Parathyroid adenoma (tissue), 2 donors: ENCODE results near the gene CXorf38.

Experiments used
- H2AFZ ChIP-seq: fragments of 300-600 bp; sonication (generic); one replicate; pipeline ENCODE4 v1.7.0; 2017; ENCODE audit warnings: antibody characterized with exemption, mild to moderate bottlenecking
- H3K27ac ChIP-seq: fragments of 300-600 bp; sonication (generic); one replicate; pipeline ENCODE4 v1.7.0; 2017
- H3K27me3 ChIP-seq: fragments of 300-600 bp; sonication (generic); one replicate; pipeline ENCODE4 v1.7.0; 2017; ENCODE audit warnings: low read length; ENCODE audit not compliant: control insufficient read depth, insufficient read depth
- H3K36me3 ChIP-seq: fragments of 300-600 bp; sonication (generic); one replicate; pipeline ENCODE4 v1.7.0; 2017; ENCODE audit warnings: low read length; ENCODE audit not compliant: control insufficient read depth, insufficient read depth
- H3K4me1 ChIP-seq: fragments of 300-600 bp; sonication (generic); one replicate; pipeline ENCODE4 v1.7.0; 2017; ENCODE audit warnings: control low read depth
- H3K4me2 ChIP-seq: fragments of 300-600 bp; sonication (generic); one replicate; pipeline ENCODE4 v1.7.0; 2017; ENCODE audit warnings: low read length
- H3K4me3 ChIP-seq: fragments of 300-600 bp; sonication (generic); one replicate; pipeline ENCODE4 v1.7.0; 2017; ENCODE audit warnings: low read depth, low read length
- H3K79me2 ChIP-seq: fragments of 300-600 bp; sonication (generic); one replicate; pipeline ENCODE4 v1.7.0; 2017; ENCODE audit warnings: control low read depth
- H3K9ac ChIP-seq: fragments of 300-600 bp; sonication (generic); one replicate; pipeline ENCODE4 v1.7.0; 2017; ENCODE audit warnings: mild to moderate bottlenecking
- H3K9me3 ChIP-seq: fragments of 300-600 bp; sonication (generic); one replicate; pipeline ENCODE4 v1.7.0; 2017; ENCODE audit warnings: low read length; ENCODE audit not compliant: control insufficient read depth
- TF ChIP-seq, protein P1 (sequence below): fragments of 300-600 bp; sonication (generic); IDR thresholded peaks from one replicate; pipeline ENCODE4 v1.7.0; 2017; ENCODE audit warnings: antibody characterized with exemption, mild to moderate bottlenecking
- donor health status: primary hyperparathyroidism.

CXorf38 gene

DNA sequence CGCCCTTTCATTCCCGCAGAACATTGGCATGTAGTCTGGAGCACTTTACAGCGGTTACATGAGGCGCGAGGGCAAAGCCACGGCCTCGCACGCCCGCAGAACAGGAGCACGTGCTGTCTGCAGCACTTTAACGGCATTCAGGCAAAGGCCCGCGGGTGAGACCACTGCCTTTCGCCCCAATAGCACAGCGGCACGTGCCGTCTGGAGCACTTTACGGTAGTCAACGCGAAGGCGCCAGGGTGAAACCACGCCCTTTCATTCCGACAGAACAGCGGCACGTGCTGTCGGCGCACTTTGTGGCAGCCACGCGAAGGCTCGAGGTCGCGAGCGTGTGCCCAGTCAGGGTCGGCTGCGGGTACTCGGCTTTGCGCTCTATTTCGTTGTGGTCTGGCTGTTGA lies 24.2 kb downstream of the CXorf38 start, which contains the start of gene MPC1L:
Gene MPC1L, plus strand, starts transcription at position 290 of the 398 bp plus-strand sequence. CDS start 138 bp downstream, outside the sequence.
- no peak within 1 kb of the TSS for H2AFZ ChIP-seq
- no peaks in the 10 kb centered on the region for H3K9me3 ChIP-seq
- TF ChIP-seq, protein P1, sequence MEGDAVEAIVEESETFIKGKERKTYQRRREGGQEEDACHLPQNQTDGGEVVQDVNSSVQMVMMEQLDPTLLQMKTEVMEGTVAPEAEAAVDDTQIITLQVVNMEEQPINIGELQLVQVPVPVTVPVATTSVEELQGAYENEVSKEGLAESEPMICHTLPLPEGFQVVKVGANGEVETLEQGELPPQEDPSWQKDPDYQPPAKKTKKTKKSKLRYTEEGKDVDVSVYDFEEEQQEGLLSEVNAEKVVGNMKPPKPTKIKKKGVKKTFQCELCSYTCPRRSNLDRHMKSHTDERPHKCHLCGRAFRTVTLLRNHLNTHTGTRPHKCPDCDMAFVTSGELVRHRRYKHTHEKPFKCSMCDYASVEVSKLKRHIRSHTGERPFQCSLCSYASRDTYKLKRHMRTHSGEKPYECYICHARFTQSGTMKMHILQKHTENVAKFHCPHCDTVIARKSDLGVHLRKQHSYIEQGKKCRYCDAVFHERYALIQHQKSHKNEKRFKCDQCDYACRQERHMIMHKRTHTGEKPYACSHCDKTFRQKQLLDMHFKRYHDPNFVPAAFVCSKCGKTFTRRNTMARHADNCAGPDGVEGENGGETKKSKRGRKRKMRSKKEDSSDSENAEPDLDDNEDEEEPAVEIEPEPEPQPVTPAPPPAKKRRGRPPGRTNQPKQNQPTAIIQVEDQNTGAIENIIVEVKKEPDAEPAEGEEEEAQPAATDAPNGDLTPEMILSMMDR: no peak
- no peak within 1 kb of the TSS for H3K4me2 ChIP-seq
- H3K27me3 ChIP-seq: no peaks in the 10 kb centered on the region
- no peak within 1 kb of the TSS for H3K9ac ChIP-seq
- no peaks in the 10 kb centered on the region for H3K79me2 ChIP-seq
- H3K27ac ChIP-seq: no peak within 1 kb of the TSS
- no peak within 1 kb of the TSS for H3K4me3 ChIP-seq
- no peaks in the 10 kb centered on the region for H3K4me1 ChIP-seq
- no peaks in the 10 kb centered on the region for H3K36me3 ChIP-seq

DNA sequence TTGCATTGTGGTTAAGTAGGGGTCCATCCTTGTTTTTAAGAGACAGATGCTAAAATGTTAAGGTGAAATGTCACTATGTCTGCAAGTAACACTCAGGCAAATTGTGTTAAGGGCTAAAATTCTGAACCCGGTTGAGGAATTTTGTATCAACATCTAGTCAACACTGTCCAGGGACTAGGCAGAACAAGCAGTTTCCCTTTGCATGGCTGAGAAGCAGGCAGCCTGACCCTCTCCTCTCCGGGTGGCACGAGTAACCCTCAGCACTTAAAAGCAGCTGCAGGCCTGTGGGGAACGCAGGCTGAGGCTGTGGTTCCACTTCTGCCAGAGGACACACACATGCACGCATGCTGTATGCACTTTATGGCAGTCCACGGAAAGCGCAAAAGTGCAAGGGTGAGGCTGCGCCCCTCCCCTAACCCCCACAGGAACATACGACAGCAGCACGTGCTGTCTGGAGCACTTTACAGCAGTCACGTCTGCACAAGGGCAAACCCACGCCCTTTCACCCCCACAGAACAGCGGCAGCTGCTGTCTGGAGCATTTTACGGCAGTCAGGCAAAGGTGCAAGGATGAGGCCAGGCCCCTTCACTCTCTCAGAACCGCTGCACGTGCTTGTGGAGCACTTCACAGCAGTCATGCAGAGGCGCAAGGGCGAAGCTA lies 24.8 kb downstream of the CXorf38 start:
- no peak overlapping the region for H3K4me2 ChIP-seq

DNA sequence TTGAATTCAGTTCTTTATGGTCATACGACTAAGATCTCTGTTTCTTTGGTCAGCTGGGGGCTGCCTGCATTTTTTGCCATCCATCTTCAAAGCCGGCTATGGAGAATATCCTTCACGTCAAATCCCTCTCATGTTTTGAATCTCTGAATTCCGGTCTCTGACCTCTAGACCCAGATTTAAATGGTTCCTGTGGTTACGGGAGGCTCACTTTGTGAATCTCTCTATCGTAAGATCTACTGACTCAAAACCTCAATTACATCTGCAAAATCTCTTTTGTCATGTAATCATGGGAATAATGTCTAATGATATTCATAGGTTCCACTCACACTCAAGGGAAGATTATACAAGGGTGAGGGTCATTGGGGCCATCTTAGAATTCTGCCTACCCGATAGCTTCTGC lies 29.8 kb downstream of the CXorf38 start:
- no peak overlapping the region for H2AFZ ChIP-seq
- no peak overlapping the region for H3K4me3 ChIP-seq
- no peaks in the 10 kb centered on the region for H3K36me3 ChIP-seq
- H3K4me2 ChIP-seq: no peak overlapping the region
- TF ChIP-seq, protein P1: no peak
- no peaks in the 10 kb centered on the region for H3K79me2 ChIP-seq
- H3K27ac ChIP-seq: no peak overlapping the region
- no peak overlapping the region for H3K9ac ChIP-seq
- H3K4me1 ChIP-seq: no peaks in the 10 kb centered on the region
- H3K27me3 ChIP-seq: no peaks in the 10 kb centered on the region
- no peaks in the 10 kb centered on the region for H3K9me3 ChIP-seq

More for the DNA sequence above, 24.8 kb downstream of the CXorf38 start:
- no peak overlapping the region for H3K9ac ChIP-seq
- TF ChIP-seq, protein P1: no peak
- no peak overlapping the region for H3K27ac ChIP-seq
- no peaks in the 10 kb centered on the region for H3K4me1 ChIP-seq
- no peaks in the 10 kb centered on the region for H3K36me3 ChIP-seq
- no peak overlapping the region for H2AFZ ChIP-seq
- H3K4me3 ChIP-seq: no peak overlapping the region
- H3K27me3 ChIP-seq: no peaks in the 10 kb centered on the region
- no peaks in the 10 kb centered on the region for H3K9me3 ChIP-seq
- H3K79me2 ChIP-seq: no peaks in the 10 kb centered on the region

DNA sequence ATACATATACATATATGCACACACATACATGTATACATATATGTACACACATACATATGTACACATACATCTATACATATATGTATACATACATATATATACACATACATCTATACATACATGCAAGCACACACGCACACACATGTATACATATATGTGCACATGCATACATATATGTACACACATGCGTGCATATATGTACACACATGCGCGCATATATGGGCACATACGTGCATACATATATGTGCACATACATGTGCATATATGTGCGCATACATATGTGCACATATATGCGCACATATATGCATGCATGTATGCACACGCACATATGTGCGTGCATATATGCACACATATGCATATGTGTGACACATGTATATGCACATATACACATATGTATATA lies 31.4 kb downstream of the CXorf38 start:
- Histone ChIP-seq H3K79me2 (no peaks in the 10 kb centered on the region), H3K4me3 (no peak overlapping the region), H3K4me1 (no peaks in the 10 kb centered on the region), H2AFZ (no peak overlapping the region), H3K4me2 (no peak overlapping the region), H3K27me3 (no peaks in the 10 kb centered on the region), H3K9me3 (no peaks in the 10 kb centered on the region), H3K27ac (no peak overlapping the region), H3K36me3 (no peaks in the 10 kb centered on the region), H3K9ac (no peak overlapping the region)
- TF ChIP-seq, protein P1: no peak

DNA sequence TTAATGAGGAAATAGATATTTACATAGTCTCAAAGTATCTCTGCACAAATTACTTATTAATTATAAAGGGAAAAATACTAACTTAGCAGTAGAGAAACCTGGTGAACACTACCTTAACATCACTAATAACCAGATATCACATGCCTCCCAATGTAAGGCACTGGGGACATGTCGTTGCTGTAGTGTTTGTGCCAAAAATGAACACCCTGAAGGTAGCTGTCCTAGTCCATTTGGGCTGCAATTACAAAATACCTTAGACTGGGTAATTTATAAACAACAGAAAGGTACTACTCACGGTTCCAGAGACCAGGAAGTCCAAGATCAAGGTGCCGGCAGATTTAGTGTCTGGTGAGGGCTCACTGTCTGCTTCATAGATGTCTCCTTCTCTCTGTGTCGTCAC lies 34.9 kb downstream of the CXorf38 start:
- Histone ChIP-seq H3K4me1 (no peaks in the 10 kb centered on the region), H3K36me3 (no peaks in the 10 kb centered on the region), H3K79me2 (no peaks in the 10 kb centered on the region), H2AFZ (no peak overlapping the region), H3K27ac (no peak overlapping the region), H3K27me3 (no peaks in the 10 kb centered on the region), H3K4me2 (no peak overlapping the region), H3K9me3 (no peaks in the 10 kb centered on the region), H3K4me3 (no peak overlapping the region), H3K9ac (no peak overlapping the region)
- TF ChIP-seq, protein P1: no peak
